H9 (cell line): ENCODE data around the gene SPN. TPM values are rescaled to one million over a fixed set of nuclear protein-coding genes. Genes with fewer than 3 reads are reported as not detected.

Source experiments
- DNase-seq: peaks from one replicate; pipeline ENCODE4 v3.0.0-alpha.2; 2017
- H2AFZ ChIP-seq: one replicate; pipeline ENCODE4 v1.6.1; 2013; ENCODE audit warnings: mild to moderate bottlenecking, low read length, control low read depth, moderate library complexity
- H2AK5ac ChIP-seq: 2 replicates; pipeline ENCODE4 v1.6.1; 2013; ENCODE audit warnings: low read length, control low read depth, mixed read lengths; ENCODE audit not compliant: insufficient read length
- H2BK120ac ChIP-seq: one replicate; pipeline ENCODE4 v1.6.1; 2013; ENCODE audit warnings: low read depth, mild to moderate bottlenecking, low read length, control low read depth, inconsistent platforms; ENCODE audit not compliant: poor library complexity, severe bottlenecking
- H2BK12ac ChIP-seq: 2 replicates; pipeline ENCODE4 v1.6.1; 2013; ENCODE audit warnings: low read length, control low read depth, mixed read lengths, low read depth; ENCODE audit not compliant: insufficient read length
- H2BK15ac ChIP-seq: 2 replicates; pipeline ENCODE4 v1.6.1; 2013; ENCODE audit warnings: low read depth, low read length, control low read depth
- H2BK20ac ChIP-seq: one replicate; pipeline ENCODE4 v1.6.1; 2013; ENCODE audit warnings: low read depth, mild to moderate bottlenecking, low read length, control low read depth, inconsistent platforms; ENCODE audit not compliant: poor library complexity, severe bottlenecking
- H2BK5ac ChIP-seq: 2 replicates; pipeline ENCODE4 v1.6.1; 2013; ENCODE audit warnings: low read length, control low read depth, mixed read lengths; ENCODE audit not compliant: insufficient read length
- H3K14ac ChIP-seq: 2 replicates; pipeline ENCODE4 v1.6.1; 2013; ENCODE audit warnings: low read length, control low read depth; ENCODE audit not compliant: insufficient read depth
- H3K18ac ChIP-seq: 2 replicates; pipeline ENCODE4 v1.6.1; 2013; ENCODE audit warnings: low read depth, mild to moderate bottlenecking, mixed read lengths, low read length, control low read depth; ENCODE audit not compliant: insufficient read length
- H3K23ac ChIP-seq: 2 replicates; pipeline ENCODE4 v1.6.1; 2013; ENCODE audit warnings: low read length, control low read depth, mixed read lengths, low read depth; ENCODE audit not compliant: insufficient read length
- H3K23me2 ChIP-seq: 2 replicates; pipeline ENCODE4 v1.6.1; 2013; ENCODE audit warnings: low read depth, mild to moderate bottlenecking, mixed read lengths, low read length, control low read depth; ENCODE audit not compliant: insufficient read length, poor library complexity, severe bottlenecking
- H3K27ac ChIP-seq: 2 replicates; pipeline ENCODE4 v1.5.1; 2013; ENCODE audit warnings: low read length, control low read depth, mixed read lengths, low read depth; ENCODE audit not compliant: insufficient read length
- H3K27me3 ChIP-seq: 2 replicates; pipeline ENCODE4 v1.6.1; 2013; ENCODE audit warnings: low read length, control low read depth, inconsistent platforms; ENCODE audit not compliant: insufficient read depth
- H3K4ac ChIP-seq: 2 replicates; pipeline ENCODE4 v1.6.1; 2013; ENCODE audit warnings: low read depth, mild to moderate bottlenecking, control low read depth, inconsistent platforms, low read length, moderate library complexity
- H3K4me1 ChIP-seq: 2 replicates; pipeline ENCODE4 v1.6.1; 2013; ENCODE audit warnings: low read length, control low read depth, inconsistent platforms; ENCODE audit not compliant: insufficient read depth
- H3K4me2 ChIP-seq: 2 replicates; pipeline ENCODE4 v1.6.1; 2013; ENCODE audit warnings: low read length, control low read depth, mixed read lengths; ENCODE audit not compliant: insufficient read length, insufficient read depth
- H3K56ac ChIP-seq: 2 replicates; pipeline ENCODE4 v1.6.1; 2013; ENCODE audit warnings: low read depth, mild to moderate bottlenecking, mixed read lengths, low read length, control low read depth; ENCODE audit not compliant: insufficient read length
- H3K79me1 ChIP-seq: 2 replicates; pipeline ENCODE4 v1.6.1; 2013; ENCODE audit warnings: low read depth, mild to moderate bottlenecking, moderate library complexity, low read length, control low read depth, inconsistent platforms; ENCODE audit not compliant: insufficient read depth, poor library complexity, severe bottlenecking
- H3K79me2 ChIP-seq: 2 replicates; pipeline ENCODE4 v1.6.1; 2013; ENCODE audit warnings: low read length, control low read depth, inconsistent platforms; ENCODE audit not compliant: insufficient read depth
- H3K9ac ChIP-seq: 2 replicates; pipeline ENCODE4 v1.6.1; 2013; ENCODE audit warnings: low read length, control low read depth, mixed read lengths; ENCODE audit not compliant: insufficient read length; ENCODE audit errors: extremely low read depth
- H3K9me3 ChIP-seq: one replicate; pipeline ENCODE4 v1.6.1; 2013; ENCODE audit warnings: low read depth, low read length, inconsistent platforms; ENCODE audit not compliant: control insufficient read depth
- H3T11ph ChIP-seq: one replicate; pipeline ENCODE4 v1.6.1; 2013; ENCODE audit warnings: mild to moderate bottlenecking, low read length, control low read depth, inconsistent platforms
- H4K20me1 ChIP-seq: one replicate; pipeline ENCODE4 v1.6.1; 2013; ENCODE audit not compliant: control insufficient read depth, insufficient read length, insufficient read depth
- H4K5ac ChIP-seq: 2 replicates; pipeline ENCODE4 v1.6.1; 2013; ENCODE audit warnings: low read depth, mild to moderate bottlenecking, mixed read lengths, low read length, control low read depth; ENCODE audit not compliant: insufficient read length
- H4K8ac ChIP-seq: replicated peaks from 2 replicates; pipeline ENCODE4 v1.6.1; 2013; ENCODE audit warnings: low read length, control low read depth, mixed read lengths, low read depth; ENCODE audit not compliant: insufficient read length
- H4K91ac ChIP-seq: 2 replicates; pipeline ENCODE4 v1.6.1; 2013; ENCODE audit warnings: low read depth, mild to moderate bottlenecking, moderate library complexity, mixed read lengths, low read length, control low read depth; ENCODE audit not compliant: insufficient read length
- H3K27ac Mint-ChIP-seq, 3 experiments: 2 replicates in 2 of 3; 3 replicates in 1 of 3; pipeline ENCODE4 v1.8.0; 2020 to 2021; ENCODE audit warnings: mixed read lengths in 3 of 3, mild to moderate bottlenecking in 1 of 3, moderate library complexity in 1 of 3
- H3K27me3 Mint-ChIP-seq: 2 replicates; pipeline ENCODE4 v1.8.0; 2021; ENCODE audit warnings: low read depth, mild to moderate bottlenecking, moderate library complexity, mixed read lengths
- H3K36me3 Mint-ChIP-seq, 3 experiments: 2 replicates in 2 of 3; 3 replicates in 1 of 3; pipeline ENCODE4 v1.8.0; 2020 to 2021; ENCODE audit warnings: low read depth in 3 of 3, mixed read lengths in 3 of 3; ENCODE audit not compliant: insufficient read depth in 1 of 3
- H3K4me1 Mint-ChIP-seq, 2 experiments: 2 replicates each; pipeline ENCODE4 v1.8.0; 2020; ENCODE audit warnings: mixed read lengths in 2 of 2
- H3K4me3 Mint-ChIP-seq, 2 experiments: 2 replicates in 1 of 2; 3 replicates in 1 of 2; pipeline ENCODE4 v1.8.0; 2020 to 2021; ENCODE audit warnings: mild to moderate bottlenecking in 2 of 2, mixed read lengths in 2 of 2, moderate library complexity in 1 of 2
- H3K9me3 Mint-ChIP-seq, 2 experiments: 2 replicates in 1 of 2; 3 replicates in 1 of 2; pipeline ENCODE4 v1.8.0; 2020; ENCODE audit warnings: mild to moderate bottlenecking in 2 of 2, mixed read lengths in 2 of 2, moderate library complexity in 1 of 2
- CTCF ChIP-seq: fragments of 200-600 bp; sonication (generic); conservative IDR thresholded peaks from 3 replicates; pipeline ENCODE4 v1.8.0; 2021; ENCODE audit warnings: antibody characterized with exemption, mild to moderate bottlenecking
- WGBS: extraction: QIAGEN DNeasy Blood & Tissue Kit; methylation state at CpG from one replicate; pipeline ENCODE4 v1.1.7; 2013; ENCODE audit warnings: missing lambda C conversion rate, low lambda C conversion rate, mixed read lengths; ENCODE audit not compliant: insufficient read length; ENCODE audit errors: extremely low coverage; 5-methylcytosine and 5-hydroxymethylcytosine counted together
- total RNA-seq: library from RNA; stranded (reverse); gene quantifications from 2 replicates; pipeline ENCODE4 v1.2.1, GENCODE V29; 2021

Gene SPN
- total RNA-seq, 1 experiment from 2014 or later: 0.77 TPM

GRCh38 chr16:29698042-29698441 lies 35.0 kb downstream of the SPN start:
- H3K4me3 Mint-ChIP-seq: no peak overlapping the region

More at GRCh38 chr16:29698042-29698441, 35.0 kb downstream of the SPN start:
- no peak overlapping the region for H3K18ac ChIP-seq
- WGBS: no CpG with 5 or more reads among the region's 2 CpGs
- Mint-ChIP-seq H3K36me3 (peaks cover 28 to 36% (median 31%) of the 10 kb centered on the region in 3 experiments), H3K9me3 (peaks cover 6 to 13% of the 10 kb centered on the region in 2 experiments), H3K4me1 (peaks cover 28 to 29% of the 10 kb centered on the region in 2 experiments), H3K27ac (no peak overlapping the region), H3K27me3 (no peaks in the 10 kb centered on the region)
- H4K5ac ChIP-seq: no peak overlapping the region
- H2AFZ ChIP-seq: no peak overlapping the region
- no peak overlapping the region for H3K23ac ChIP-seq
- no peaks in the 10 kb centered on the region for H3K79me1 ChIP-seq
- H2BK120ac ChIP-seq: no peak overlapping the region
- H3K4me1 ChIP-seq: no peaks in the 10 kb centered on the region; the same call in 1 of the 2 replicates
- H3K4ac ChIP-seq: no peak overlapping the region
- no peak overlapping the region for H3K56ac ChIP-seq
- no peak overlapping the region for H3K4me2 ChIP-seq
- no peaks in the 10 kb centered on the region for H4K20me1 ChIP-seq
- H3K9ac ChIP-seq: no peak overlapping the region
- H3K9me3 ChIP-seq: no peaks in the 10 kb centered on the region
- no peak for DNase-seq
- no peak overlapping the region for H4K91ac ChIP-seq
- no peak overlapping the region for H2BK20ac ChIP-seq
- no peak overlapping the region for H3K27ac ChIP-seq
- H2BK5ac ChIP-seq: no peak overlapping the region
- H3T11ph ChIP-seq: no peak overlapping the region
- H2AK5ac ChIP-seq: no peak overlapping the region
- no peaks in the 10 kb centered on the region for H3K27me3 ChIP-seq
- no peaks in the 10 kb centered on the region for H3K23me2 ChIP-seq
- H2BK12ac ChIP-seq: no peak overlapping the region
- no peak overlapping the region for H2BK15ac ChIP-seq
- H4K8ac ChIP-seq: no peak overlapping the region
- no peak overlapping the region for H3K14ac ChIP-seq
- no peak for TF ChIP-seq CTCF
- H3K79me2 ChIP-seq: no peaks in the 10 kb centered on the region
